ENCODE data around the gene SKAP1. TPM values are rescaled to one million over a fixed set of nuclear protein-coding genes. Genes with fewer than 3 reads are reported as not detected.

Gene SKAP1
- total and polyA plus RNA-seq, 4 donors: 1.4 to 4.9 (median 2.5) TPM

DNA sequence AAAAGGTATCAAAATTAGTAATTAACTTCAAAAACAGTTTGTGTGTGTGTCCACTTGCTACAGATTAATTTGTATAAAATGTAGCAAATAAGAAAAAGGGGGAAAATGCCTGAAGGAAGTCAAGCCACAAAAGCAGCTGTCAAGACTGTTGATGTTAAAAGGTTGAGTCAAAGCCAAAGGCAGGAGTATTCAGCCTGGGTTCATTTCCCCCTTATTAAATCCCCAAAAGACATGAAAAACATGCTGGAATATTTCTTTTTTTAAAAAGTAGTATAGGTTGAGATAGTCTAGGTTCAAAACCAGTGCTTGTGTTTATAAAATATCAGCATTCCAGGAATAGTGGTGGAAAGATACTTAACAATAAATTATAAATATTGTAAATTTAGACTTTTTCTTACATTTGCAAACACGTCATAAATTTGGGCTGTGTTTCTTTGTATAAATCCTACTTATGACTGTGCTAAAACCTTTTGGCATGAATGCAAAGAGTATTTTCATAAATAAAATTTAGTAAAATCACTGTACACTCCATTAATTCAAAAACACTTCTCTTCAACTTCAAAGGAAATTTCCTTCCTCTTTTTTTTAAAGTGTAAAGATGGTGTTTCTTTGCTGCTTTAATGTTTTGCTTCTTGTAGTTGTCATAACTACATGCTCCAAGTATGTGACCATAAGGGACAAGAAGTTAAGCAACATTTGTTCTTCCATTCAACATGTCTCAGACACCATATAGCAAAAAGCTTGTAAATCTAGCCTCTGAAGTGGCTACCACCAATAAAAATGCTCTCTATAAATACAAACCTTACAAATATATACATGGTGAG, 72.0 kb downstream of the SKAP1 start:
- ATAC-seq (ENCODE audit: insufficient read depth, low FRiP score): no peak
- TF ChIP-seq, protein P1, sequence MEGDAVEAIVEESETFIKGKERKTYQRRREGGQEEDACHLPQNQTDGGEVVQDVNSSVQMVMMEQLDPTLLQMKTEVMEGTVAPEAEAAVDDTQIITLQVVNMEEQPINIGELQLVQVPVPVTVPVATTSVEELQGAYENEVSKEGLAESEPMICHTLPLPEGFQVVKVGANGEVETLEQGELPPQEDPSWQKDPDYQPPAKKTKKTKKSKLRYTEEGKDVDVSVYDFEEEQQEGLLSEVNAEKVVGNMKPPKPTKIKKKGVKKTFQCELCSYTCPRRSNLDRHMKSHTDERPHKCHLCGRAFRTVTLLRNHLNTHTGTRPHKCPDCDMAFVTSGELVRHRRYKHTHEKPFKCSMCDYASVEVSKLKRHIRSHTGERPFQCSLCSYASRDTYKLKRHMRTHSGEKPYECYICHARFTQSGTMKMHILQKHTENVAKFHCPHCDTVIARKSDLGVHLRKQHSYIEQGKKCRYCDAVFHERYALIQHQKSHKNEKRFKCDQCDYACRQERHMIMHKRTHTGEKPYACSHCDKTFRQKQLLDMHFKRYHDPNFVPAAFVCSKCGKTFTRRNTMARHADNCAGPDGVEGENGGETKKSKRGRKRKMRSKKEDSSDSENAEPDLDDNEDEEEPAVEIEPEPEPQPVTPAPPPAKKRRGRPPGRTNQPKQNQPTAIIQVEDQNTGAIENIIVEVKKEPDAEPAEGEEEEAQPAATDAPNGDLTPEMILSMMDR (IDR thresholded peaks at IDR 0.05; ENCODE audit: control extremely low read depth, extremely low read depth): no peak
- Histone ChIP-seq H3K9ac (ENCODE audit: insufficient read depth in 1 of 2, low read length in 2 of 2) (no peak overlapping the region), H3K27ac (ENCODE audit: low read depth in 1 of 2, low read length in 1 of 2) (no peak overlapping the region), H3K9me3 (ENCODE audit: control insufficient read depth in 4 of 4, insufficient read depth in 3 of 4, low read length in 3 of 4) (no peaks in the 10 kb centered on the region), H3K36me3 (ENCODE audit: control insufficient read depth in 4 of 4, insufficient read depth in 4 of 4, low read length in 4 of 4) (no peaks in the 10 kb centered on the region), H3K27me3 (ENCODE audit: control insufficient read depth in 3 of 3, insufficient read depth in 3 of 3, low read length in 2 of 3) (peaks cover 0 to 30% (median 0%) of the 10 kb centered on the region in 3 donors), H3K4me1 (ENCODE audit: control insufficient read depth in 5 of 5, insufficient read depth in 5 of 5, low read length in 5 of 5) (peaks cover 0 to 34% (median 9%) of the 10 kb centered on the region in 5 donors), H3K4me3 (no peak overlapping the region)
- DNase-seq: peak; percentile 63 to 98 (median 97)
- 18 to 35% methylated on average over 1 of the region's 1 CpG for WGBS, 2 donors

DNA sequence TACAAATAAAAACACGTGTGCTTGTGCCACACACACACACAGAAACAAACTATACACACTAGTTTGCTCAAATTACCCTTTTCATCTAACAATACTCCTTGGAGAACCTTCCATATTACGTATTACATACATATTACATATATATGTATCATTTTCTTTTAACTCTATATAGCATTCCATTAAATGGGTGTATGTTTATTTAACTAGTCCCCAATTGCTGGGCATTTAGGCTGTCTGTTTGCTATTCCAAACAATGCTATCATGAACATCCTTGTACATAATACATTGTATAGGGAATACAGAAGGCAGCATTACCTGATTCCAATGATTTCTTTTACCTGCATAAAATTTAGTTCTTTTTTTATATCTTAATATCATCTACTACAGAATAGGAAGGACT, 73.1 kb downstream of the SKAP1 start:
- H3K9me3 ChIP-seq (ENCODE audit: control insufficient read depth in 4 of 4, insufficient read depth in 3 of 4, low read length in 3 of 4): no peaks in the 10 kb centered on the region
- no peak overlapping the region for H3K4me3 ChIP-seq
- no peak overlapping the region for H3K9ac ChIP-seq (ENCODE audit: insufficient read depth in 1 of 2, low read length in 2 of 2)
- ATAC-seq (ENCODE audit: insufficient read depth, low FRiP score): no peak
- TF ChIP-seq, protein P1 (IDR thresholded peaks at IDR 0.05; ENCODE audit: control extremely low read depth, extremely low read depth): no peak
- DNase-seq: no peak
- WGBS, 2 donors: 81 to 83% methylated on average over 2 of the region's 2 CpGs
- peaks cover 0 to 31% (median 2%) of the 10 kb centered on the region in 5 donors for H3K4me1 ChIP-seq (ENCODE audit: control insufficient read depth in 5 of 5, insufficient read depth in 5 of 5, low read length in 5 of 5)
- peaks cover 0 to 23% (median 0%) of the 10 kb centered on the region in 3 donors for H3K27me3 ChIP-seq (ENCODE audit: control insufficient read depth in 3 of 3, insufficient read depth in 3 of 3, low read length in 2 of 3)
- H3K27ac ChIP-seq (ENCODE audit: low read depth in 1 of 2, low read length in 1 of 2): no peak overlapping the region
- H3K36me3 ChIP-seq (ENCODE audit: control insufficient read depth in 4 of 4, insufficient read depth in 4 of 4, low read length in 4 of 4): no peaks in the 10 kb centered on the region

DNA sequence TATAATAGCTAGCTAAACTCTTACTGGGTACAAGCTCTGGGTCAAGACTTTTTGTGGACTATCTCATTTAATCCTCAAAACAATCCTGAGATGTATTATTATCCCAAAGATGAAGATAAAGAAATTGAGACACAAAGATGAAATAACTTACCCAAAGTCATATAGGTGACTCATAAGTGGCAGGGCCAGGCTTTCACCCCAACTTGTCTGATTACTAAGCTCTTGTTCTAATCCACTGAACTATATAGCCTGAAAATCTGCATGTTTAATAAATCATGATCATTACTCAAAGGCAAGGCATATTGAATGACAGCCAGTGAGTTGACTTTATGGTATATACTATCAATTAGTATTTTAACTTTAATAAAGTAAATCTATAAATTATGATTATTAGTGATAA, 77.4 kb downstream of the SKAP1 start:
- no peak overlapping the region for H3K27ac ChIP-seq (ENCODE audit: low read depth in 1 of 2, low read length in 1 of 2)
- peaks cover 0 to 18% (median 3%) of the 10 kb centered on the region in 3 donors for H3K27me3 ChIP-seq (ENCODE audit: control insufficient read depth in 3 of 3, insufficient read depth in 3 of 3, low read length in 2 of 3)
- no peak for DNase-seq
- H3K4me3 ChIP-seq: no peak overlapping the region
- H3K36me3 ChIP-seq (ENCODE audit: control insufficient read depth in 4 of 4, insufficient read depth in 4 of 4, low read length in 4 of 4): no peaks in the 10 kb centered on the region
- peaks cover 0 to 23% (median 0%) of the 10 kb centered on the region in 5 donors for H3K4me1 ChIP-seq (ENCODE audit: control insufficient read depth in 5 of 5, insufficient read depth in 5 of 5, low read length in 5 of 5)
- peaks cover 0 to 3% (median 0%) of the 10 kb centered on the region in 4 donors for H3K9me3 ChIP-seq (ENCODE audit: control insufficient read depth in 4 of 4, insufficient read depth in 3 of 4, low read length in 3 of 4)
- H3K9ac ChIP-seq (ENCODE audit: insufficient read depth in 1 of 2, low read length in 2 of 2): no peak overlapping the region
- TF ChIP-seq, protein P1 (IDR thresholded peaks at IDR 0.05; ENCODE audit: control extremely low read depth, extremely low read depth): no peak
- no peak for ATAC-seq (ENCODE audit: insufficient read depth, low FRiP score)
